Fibroblast of upper back skin (primary cell): ENCODE results near the gene FMN2.
"Not testable (repeated sequence)": the region's sequence is repeated elsewhere in the genome, so short reads cannot be mapped to it uniquely, and the experiment has no call there.

ENCODE experiments used
- DNase-seq: peaks from one replicate; pipeline ENCODE4 v3.0.0-alpha.2; 2013

The FMN2 gene

GRCh38 chr1:240320659-240321058, 229.0 kb downstream of the FMN2 start:
- DNase-seq: no peak

GRCh38 chr1:240322943-240323342, 231.3 kb downstream of the FMN2 start:
- no peak for DNase-seq

- not testable (repeated sequence) for DNase-seq
These were observed 236.7 kb downstream of the FMN2 start for GRCh38 chr1:240328382-240328781.

- no peak for DNase-seq
These were observed 237.8 kb downstream of the FMN2 start for GRCh38 chr1:240329443-240329842.

GRCh38 chr1:240332672-240333071, 241.0 kb downstream of the FMN2 start:
- DNase-seq: no peak

- DNase-seq: peak; percentile 92
These were observed 246.1 kb downstream of the FMN2 start for GRCh38 chr1:240337781-240338180.

- no peak for DNase-seq
These were observed 247.2 kb downstream of the FMN2 start for GRCh38 chr1:240338837-240339236.

- DNase-seq: no peak
These were observed 249.9 kb downstream of the FMN2 start for GRCh38 chr1:240341365-240342250.

- DNase-seq: no peak
These were observed 250.6 kb downstream of the FMN2 start for GRCh38 chr1:240342251-240342625.

- DNase-seq: no peak
These were observed 251.4 kb downstream of the FMN2 start for GRCh38 chr1:240343045-240343444.

- peak; percentile 38 for DNase-seq
These were observed 252.3 kb downstream of the FMN2 start for GRCh38 chr1:240343966-240344365.

GRCh38 chr1:240344918-240345317, 253.2 kb downstream of the FMN2 start:
- peak; percentile 52 for DNase-seq

- no peak for DNase-seq
These were observed 258.0 kb downstream of the FMN2 start for GRCh38 chr1:240349695-240350094.

GRCh38 chr1:240350910-240351331, 259.2 kb downstream of the FMN2 start:
- peak; percentile 93 for DNase-seq

- no peak for DNase-seq
These were observed 260.0 kb downstream of the FMN2 start for GRCh38 chr1:240351690-240352089.

GRCh38 chr1:240352769-240353168, 261.1 kb downstream of the FMN2 start:
- no peak for DNase-seq

GRCh38 chr1:240356568-240356967, 264.9 kb downstream of the FMN2 start:
- no peak for DNase-seq

GRCh38 chr1:240362046-240362445, 270.4 kb downstream of the FMN2 start:
- DNase-seq: no peak

GRCh38 chr1:240362826-240363225, 271.1 kb downstream of the FMN2 start:
- no peak for DNase-seq

- no peak for DNase-seq
These were observed 271.6 kb downstream of the FMN2 start for GRCh38 chr1:240363315-240363714.

- DNase-seq: no peak
These were observed 272.2 kb downstream of the FMN2 start for GRCh38 chr1:240363914-240364313.

- no peak for DNase-seq
These were observed 275.0 kb downstream of the FMN2 start for GRCh38 chr1:240366636-240367035.

- peak; percentile 49 for DNase-seq
These were observed 293.9 kb downstream of the FMN2 start for GRCh38 chr1:240385551-240385950.
